Activated CD4-positive, alpha-beta memory T cell treated with anti-CD3 and anti-CD28 coated beads, Interleukin-2, amount 10 ng/mL, durations not matched to agents 7 days and 5 days (primary cell): ENCODE measurements around the gene IL1RL2. TPM values are rescaled to one million over a fixed set of nuclear protein-coding genes. Genes with fewer than 3 reads are reported as not detected.

ENCODE experiments used
- CTCF ChIA-PET: fragments of 350-600 bp; sonication (Branson Sonifier 250); formaldehyde crosslinking; loops from one replicate; lab custom pipeline; 2021; ENCODE audit warnings: antibody characterized with exemption, inconsistent platforms; lab: Charles Lee
- POLR2A ChIA-PET: fragments of 350-600 bp; sonication (Branson Sonifier 250); formaldehyde crosslinking; loops from one replicate; lab custom pipeline; 2021; ENCODE audit warnings: antibody characterized with exemption; lab: Charles Lee
- DNase-seq: peaks from one replicate; pipeline ENCODE4 v3.0.0-alpha.2; 2020
- H3K27ac Mint-ChIP-seq: one replicate; pipeline ENCODE4 v1.8.0; 2021; ENCODE audit warnings: mild to moderate bottlenecking, mixed read lengths
- H3K27me3 Mint-ChIP-seq: one replicate; pipeline ENCODE4 v1.8.0; 2021; ENCODE audit warnings: mixed read lengths
- H3K36me3 Mint-ChIP-seq: one replicate; pipeline ENCODE4 v1.8.0; 2021; ENCODE audit warnings: low read depth, mixed read lengths
- H3K4me1 Mint-ChIP-seq: one replicate; pipeline ENCODE4 v1.8.0; 2021; ENCODE audit warnings: mixed read lengths
- H3K4me3 Mint-ChIP-seq: one replicate; pipeline ENCODE4 v1.8.0; 2021; ENCODE audit warnings: mild to moderate bottlenecking, mixed read lengths
- H3K9me3 Mint-ChIP-seq: one replicate; pipeline ENCODE4 v1.8.0; 2021; ENCODE audit warnings: mixed read lengths
- total RNA-seq, 2 experiments: library from RNA; stranded (reverse); gene quantifications; one replicate each; pipeline ENCODE4 v1.2.3, GENCODE V29; 2021

IL1RL2 gene
- total RNA-seq, 2 experiments from 2014 or later, result not detected

- H3K4me3 Mint-ChIP-seq, result no peak overlapping the region
- H3K36me3 Mint-ChIP-seq, result no peaks in the 10 kb centered on the region
- DNase-seq, result no peak
- H3K27ac Mint-ChIP-seq, result no peak overlapping the region
- POLR2A ChIA-PET, result no interaction called here
- CTCF ChIA-PET, result interaction anchor here (0.6 kb wide), 1 partner anchor 11 kb away, joined by 3 read pairs; no protein-coding TSS in a partner anchor
- peaks cover 28% of the 10 kb centered on the region for H3K4me1 Mint-ChIP-seq
- H3K27me3 Mint-ChIP-seq, result peaks cover 7% of the 10 kb centered on the region
- H3K9me3 Mint-ChIP-seq, result peaks cover 2% of the 10 kb centered on the region
These were observed 102.3 kb downstream of the IL1RL2 start for GRCh38 chr2:102289129-102289528.

Other genes with a start within 250 kb of the IL1RL2 start
- gene IL1R2, start 195.1 kb upstream of the IL1RL2 start, total RNA-seq, result under 1 TPM; 0.81 to 0.88 TPM
- gene IL1R1, start 44.3 kb upstream of the IL1RL2 start, total RNA-seq, result 1 to 10 TPM; 1.3 to 1.5 TPM
- under 1 TPM; 0.58 to 0.71 TPM for gene IL1RL1, start 124.5 kb downstream of the IL1RL2 start, total RNA-seq
- gene IL18R1, start 168.8 kb downstream of the IL1RL2 start, total RNA-seq, result 10 to 100 TPM; 22.8 to 24.0 TPM
- gene IL18RAP, start 236.1 kb downstream of the IL1RL2 start, total RNA-seq, result 1 to 10 TPM; 7.2 to 9.6 TPM